NOMO-1 (cell line): ENCODE results near the gene CSF3R.
"Not testable (repeated sequence)": the region's sequence is repeated elsewhere in the genome, so short reads cannot be mapped to it uniquely, and the experiment has no call there.

Experiments
- DNase-seq, 2 experiments: peaks; one replicate each; lab custom pipeline; 2025; ENCODE audit not compliant: unreplicated experiment in 2 of 2; lab: John Stamatoyannopoulos, UW

Gene CSF3R

DNA sequence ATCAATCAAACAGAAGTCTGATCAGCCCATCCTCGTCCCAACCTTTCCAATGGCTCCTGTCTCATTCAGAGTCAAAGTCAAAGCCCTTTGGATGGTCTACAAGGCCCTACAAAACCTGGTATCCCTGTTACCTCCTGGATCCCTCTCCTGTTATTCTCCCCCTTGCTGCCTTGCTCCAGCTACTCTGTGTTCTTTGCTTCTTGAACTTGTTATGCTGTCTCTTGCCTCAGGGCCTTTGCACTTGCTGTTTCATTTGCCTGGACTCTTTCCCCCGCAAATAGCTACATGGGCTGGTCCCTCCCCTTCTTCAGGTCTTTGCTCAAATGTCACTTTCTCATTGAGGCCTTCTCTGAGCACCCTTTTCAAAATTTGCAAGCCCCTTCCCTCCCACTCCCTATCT lies 1.4 kb upstream of the CSF3R start:
- no peak for DNase-seq

DNA sequence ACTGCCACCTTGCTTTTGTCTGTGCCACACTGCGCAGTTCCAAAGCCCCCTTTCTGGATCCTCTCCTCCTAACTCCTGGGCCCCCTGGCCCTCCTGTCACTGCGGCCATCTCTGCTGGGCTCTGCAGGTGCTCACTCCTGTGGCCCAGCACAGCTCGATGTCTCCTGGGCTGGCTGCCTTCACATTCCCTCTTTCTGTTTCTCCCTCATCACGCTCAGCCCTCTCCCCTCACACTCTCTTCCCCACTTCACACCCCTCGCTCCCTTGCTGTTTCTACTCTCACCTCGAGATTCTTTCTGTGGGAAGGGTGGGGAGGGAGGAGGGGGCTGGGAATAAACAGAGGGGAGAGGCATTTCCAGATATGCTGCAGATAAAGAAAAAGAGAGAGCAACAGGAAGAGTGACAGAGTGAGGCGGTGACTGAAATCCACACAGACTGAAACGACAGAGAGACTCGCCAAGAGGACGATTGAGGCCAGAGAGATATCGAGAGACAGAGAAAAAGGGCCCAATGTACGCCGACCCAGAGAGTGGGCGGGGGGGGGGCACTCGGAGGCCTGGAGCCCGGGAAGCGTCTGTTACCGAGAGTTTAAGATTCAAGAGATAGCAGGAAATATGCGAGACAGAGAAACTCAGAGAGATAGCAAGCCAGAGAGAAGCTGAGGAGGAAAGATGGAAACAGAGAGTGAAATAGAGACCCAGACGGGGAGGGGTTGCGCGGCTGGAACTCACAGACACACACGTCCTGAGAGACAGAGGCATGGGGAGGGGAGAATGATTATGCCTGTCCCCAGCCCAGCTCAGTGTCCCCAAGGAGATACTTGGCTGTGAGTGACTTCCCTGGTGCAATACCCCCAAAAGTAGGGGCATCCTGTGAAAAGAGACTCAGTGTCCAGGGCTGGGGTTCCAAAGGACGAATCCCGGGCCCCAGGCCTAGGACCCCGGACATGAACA lies 666 bp downstream of the CSF3R start:
- peak in 1 of 2 experiments; percentile 2 for DNase-seq

DNA sequence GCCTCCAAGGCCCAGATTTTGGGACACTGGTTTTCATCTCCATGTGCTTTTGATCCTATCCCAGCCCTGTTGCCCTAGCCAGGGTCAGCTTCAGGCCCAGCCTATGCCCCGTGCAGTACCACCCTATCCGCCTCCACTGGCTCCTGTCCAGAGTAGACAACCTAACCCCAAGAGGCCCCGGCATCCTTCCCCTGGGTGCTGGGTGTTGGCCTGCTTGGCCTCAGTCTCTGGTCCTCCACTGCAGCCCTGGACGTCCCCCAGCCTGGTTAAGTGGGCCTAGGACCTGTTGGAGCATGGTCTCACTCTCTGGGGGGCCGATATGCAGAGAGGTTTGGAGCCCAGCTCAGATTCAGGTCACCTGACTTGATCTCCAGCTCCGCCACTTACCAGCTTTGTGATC lies 1.6 kb downstream of the CSF3R start:
- DNase-seq, result no peak

DNA sequence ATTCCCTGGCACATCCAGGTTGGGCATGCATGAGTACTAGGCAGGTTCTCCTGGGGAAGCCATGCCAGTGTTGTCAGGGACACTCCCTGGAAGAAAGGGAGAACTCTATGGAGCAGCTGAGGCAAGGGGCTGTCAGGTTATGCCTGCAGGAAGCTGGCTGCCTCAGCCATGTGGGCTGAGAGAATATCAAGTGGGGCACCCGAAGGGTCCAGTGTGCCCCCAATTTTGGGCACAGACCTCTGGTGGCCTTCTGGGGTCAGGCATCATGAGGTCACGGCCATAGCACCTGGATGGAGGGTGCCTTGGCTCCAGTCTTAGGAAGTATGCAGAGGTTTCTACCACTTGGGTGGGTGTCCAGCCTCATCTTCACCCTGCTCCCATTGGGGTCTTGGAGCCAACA lies 2.6 kb downstream of the CSF3R start:
- no peak for DNase-seq

DNA sequence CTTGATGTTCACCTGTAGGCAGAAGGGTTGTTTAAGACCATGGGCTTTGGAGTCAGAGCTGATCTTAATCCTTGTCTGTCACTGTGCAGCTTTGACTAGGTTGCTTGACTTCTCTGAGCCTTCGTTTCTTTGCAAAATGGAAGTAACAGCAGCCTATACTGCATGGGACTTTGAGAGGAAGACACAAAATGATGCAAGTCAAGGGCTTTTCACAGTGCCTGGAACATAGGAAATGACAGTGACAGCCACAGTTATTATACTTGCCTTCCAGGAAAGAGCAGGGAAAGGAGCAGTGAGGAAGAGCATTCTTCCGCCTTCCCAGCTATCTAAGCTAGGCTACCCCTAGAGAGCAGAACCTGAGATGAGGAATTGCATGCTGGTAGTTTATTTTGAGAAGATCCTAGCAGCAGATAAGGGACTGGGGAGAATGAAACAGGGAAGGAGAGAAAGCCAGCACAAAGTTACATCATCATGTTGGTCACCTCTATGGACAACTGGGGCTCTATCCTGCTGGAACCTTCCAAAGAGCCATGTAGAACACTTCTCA lies 3.1 kb downstream of the CSF3R start:
- DNase-seq, result no peak

GRCh38 chr1:36477615-36478014 lies 5.1 kb downstream of the CSF3R start:
- DNase-seq, result not testable (repeated sequence)

DNA sequence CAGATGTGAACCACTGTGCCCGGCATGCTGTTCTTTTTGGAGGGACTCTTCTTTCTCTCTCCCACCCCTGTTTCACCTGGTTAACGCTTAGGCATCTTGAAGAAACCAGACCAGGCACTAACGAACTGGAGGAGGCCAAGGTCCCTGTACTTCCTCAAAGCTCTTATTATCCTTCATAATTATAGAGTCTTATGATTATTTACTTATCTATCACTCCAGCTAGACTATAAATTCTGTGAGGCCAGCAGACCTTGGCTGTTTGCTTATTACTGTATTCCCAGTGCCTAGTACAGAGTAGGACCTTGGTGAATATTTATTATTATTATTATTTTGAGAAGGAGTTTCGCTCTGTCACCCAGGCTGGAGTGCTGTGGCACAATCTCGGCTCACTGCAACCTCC lies 5.8 kb downstream of the CSF3R start:
- DNase-seq, result no peak

- DNase-seq, result no peak
Observed at GRCh38 chr1:36475910-36476604, 6.7 kb downstream of the CSF3R start.

DNA sequence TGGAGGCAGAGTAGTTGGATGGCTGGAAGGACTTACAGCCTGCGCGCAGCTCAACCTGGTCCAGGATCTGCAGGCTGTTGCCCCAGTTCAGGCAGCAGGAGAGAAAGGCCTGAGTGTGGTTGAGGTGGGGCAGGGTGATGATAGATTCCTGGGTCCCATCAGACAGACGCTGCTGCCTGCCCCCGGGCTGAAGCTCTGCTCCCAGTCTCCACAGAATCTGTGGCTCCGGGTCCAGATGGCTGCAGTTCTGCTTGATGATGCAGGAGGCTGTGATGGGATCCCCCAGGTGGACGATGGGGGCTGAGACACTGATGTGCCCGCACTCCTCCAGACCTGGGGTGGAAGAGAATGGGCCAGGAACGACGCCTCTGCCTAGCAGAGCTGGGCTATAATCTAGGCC lies 7.4 kb downstream of the CSF3R start:
- no peak for DNase-seq

DNA sequence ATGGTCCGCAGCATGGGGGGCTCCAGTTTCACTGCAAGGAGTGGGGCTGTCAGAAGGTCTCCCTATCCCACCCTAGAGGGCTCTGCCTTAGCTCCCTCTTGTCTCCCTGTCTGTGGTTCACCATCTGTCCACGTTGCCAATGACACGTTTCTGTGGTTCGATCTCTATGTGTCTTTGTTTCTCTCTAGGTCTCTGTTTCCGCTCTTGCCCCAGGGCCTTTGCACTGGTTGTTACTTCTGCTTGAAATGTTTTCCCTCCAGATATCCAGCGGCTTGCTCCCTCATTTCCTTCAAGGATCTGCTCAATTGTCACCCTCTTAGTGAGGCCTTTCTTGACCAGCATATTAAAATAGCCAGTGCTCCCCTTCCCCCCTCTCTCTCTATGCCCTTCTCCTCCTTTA lies 10.1 kb downstream of the CSF3R start:
- no peak for DNase-seq

GRCh38 chr1:36471830-36472641 lies 10.7 kb downstream of the CSF3R start:
- no peak for DNase-seq

GRCh38 chr1:36469163-36469562 lies 13.6 kb downstream of the CSF3R start:
- no peak for DNase-seq

- DNase-seq, result no peak
Observed at GRCh38 chr1:36467700-36468455, 14.8 kb downstream of the CSF3R start.

GRCh38 chr1:36467027-36467410 lies 15.7 kb downstream of the CSF3R start:
- DNase-seq, result no peak

- no peak for DNase-seq
Observed at GRCh38 chr1:36466370-36467026, 16.2 kb downstream of the CSF3R start.

- DNase-seq, result no peak
Observed at GRCh38 chr1:36465731-36466369, 16.9 kb downstream of the CSF3R start.

GRCh38 chr1:36464605-36465393 lies 17.9 kb downstream of the CSF3R start:
- DNase-seq, result peak in 1 of 2 experiments; percentile 47

- DNase-seq, result peak; percentile 94
Observed at GRCh38 chr1:36463803-36464604, 18.7 kb downstream of the CSF3R start, which contains the start of gene MRPS15. Gene MRPS15, minus strand, starts transcription at chr1:36464384. Its CDS starts 109 bp downstream, at chr1:36464275.
